Measurements from ENCODE around the gene KLHL29.

The KLHL29 gene

DNA sequence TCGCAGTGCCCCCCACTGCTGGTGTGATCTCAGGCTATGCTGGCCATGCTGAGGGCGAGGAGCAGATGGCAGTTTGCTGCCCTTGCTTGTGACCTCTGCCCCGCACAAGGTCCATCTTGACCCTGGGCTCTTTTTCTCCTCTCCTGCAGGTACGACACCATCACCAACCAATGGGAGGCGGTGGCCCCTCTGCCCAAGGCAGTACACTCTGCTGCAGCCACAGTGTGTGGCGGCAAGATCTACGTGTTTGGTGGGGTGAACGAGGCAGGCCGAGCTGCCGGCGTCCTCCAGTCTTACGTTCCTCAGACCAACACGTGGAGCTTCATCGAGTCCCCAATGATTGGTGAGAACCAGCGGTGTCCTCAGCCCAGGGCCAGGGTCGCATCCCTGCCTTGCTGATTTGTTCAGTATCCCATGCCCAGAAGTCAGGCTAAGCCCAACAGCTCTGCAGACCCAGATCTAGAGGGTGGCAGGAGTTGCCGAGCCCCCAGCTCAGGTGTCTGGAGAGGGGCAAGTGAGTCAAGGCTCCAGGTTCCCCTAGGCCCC lies 318.1 kb downstream of the KLHL29 start:
- Histone ChIP-seq H3K36me3 (peaks cover 7% of the 10 kb centered on the region), H3K4me1 (peaks cover 13% of the 10 kb centered on the region), H3K4me3 (ENCODE audit: low read depth, low read length) (no peak overlapping the region), H3K9me3 (no peaks in the 10 kb centered on the region), H3K27me3 (no peaks in the 10 kb centered on the region)
- DNase-seq, result no peak
- no peak for TF ChIP-seq CTCF (IDR thresholded peaks at IDR 0.05; ENCODE audit: low read depth, low read length)

DNA sequence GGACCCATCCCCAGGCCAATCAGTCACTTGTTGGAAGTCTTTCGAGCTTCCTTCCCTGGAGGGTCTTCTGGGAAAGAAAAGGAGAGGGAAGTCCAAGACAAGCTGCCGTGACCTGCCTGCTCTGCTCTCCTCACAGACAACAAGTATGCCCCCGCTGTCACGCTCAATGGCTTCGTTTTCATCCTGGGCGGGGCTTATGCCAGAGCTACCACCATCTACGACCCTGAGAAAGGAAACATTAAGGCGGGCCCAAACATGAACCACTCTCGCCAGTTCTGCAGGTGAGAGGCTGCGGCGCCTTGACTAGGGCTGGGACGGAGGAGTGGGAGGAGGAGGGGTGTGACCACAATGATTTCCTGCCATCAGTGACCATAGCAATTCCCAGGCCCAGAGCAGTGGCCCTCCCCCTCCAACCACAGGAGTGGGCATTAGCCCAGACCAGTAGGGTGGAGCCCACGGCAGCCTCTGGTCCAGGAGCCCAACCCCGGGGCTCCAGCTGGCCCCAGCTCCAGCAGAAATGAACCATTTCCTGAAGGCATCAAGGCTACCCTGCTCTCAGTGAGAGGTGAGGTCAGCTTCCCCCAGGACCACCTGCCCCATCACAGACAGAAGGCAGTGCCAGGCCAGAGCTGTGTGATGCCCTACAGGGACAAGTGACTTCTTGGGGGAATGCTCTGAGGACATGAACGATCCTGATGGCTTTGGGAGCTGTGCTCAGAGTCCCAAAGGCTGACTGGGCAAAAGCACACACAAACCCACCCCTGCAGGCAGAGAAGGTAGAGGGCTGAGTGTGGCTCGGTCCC lies 318.8 kb downstream of the KLHL29 start:
- Histone ChIP-seq H3K36me3 (peaks cover 7% of the 10 kb centered on the region), H3K27me3 (no peaks in the 10 kb centered on the region), H3K9me3 (no peaks in the 10 kb centered on the region), H3K4me3 (ENCODE audit: low read depth, low read length) (no peak overlapping the region), H3K4me1 (peaks cover 6% of the 10 kb centered on the region; the same call in 1 of the 2 replicates)
- no peak for TF ChIP-seq CTCF (IDR thresholded peaks at IDR 0.05; ENCODE audit: low read depth, low read length)
- no peak for DNase-seq

GRCh38 chr2:23705771-23706612 lies 321.0 kb downstream of the KLHL29 start:
- TF ChIP-seq CTCF (IDR thresholded peaks at IDR 0.05; ENCODE audit: low read depth, low read length), result no peak
- no peaks in the 10 kb centered on the region for H3K27me3 ChIP-seq
- H3K9me3 ChIP-seq, result no peaks in the 10 kb centered on the region
- no peaks in the 10 kb centered on the region for H3K4me1 ChIP-seq
- no peak for DNase-seq
- no peak overlapping the region for H3K4me3 ChIP-seq (ENCODE audit: low read depth, low read length)
- H3K36me3 ChIP-seq, result 0 out of 2 replicates have a peak, but pooled peaks cover 3% of the 10 kb centered on the region

GRCh38 chr2:23706613-23707078 lies 321.7 kb downstream of the KLHL29 start:
- no peak for TF ChIP-seq CTCF (IDR thresholded peaks at IDR 0.05; ENCODE audit: low read depth, low read length)
- Histone ChIP-seq H3K36me3 (0 out of 2 replicates have a peak, but pooled peaks cover 3% of the 10 kb centered on the region), H3K27me3 (no peaks in the 10 kb centered on the region), H3K4me1 (no peaks in the 10 kb centered on the region), H3K9me3 (no peaks in the 10 kb centered on the region), H3K4me3 (ENCODE audit: low read depth, low read length) (no peak overlapping the region)
- no peak for DNase-seq

DNA sequence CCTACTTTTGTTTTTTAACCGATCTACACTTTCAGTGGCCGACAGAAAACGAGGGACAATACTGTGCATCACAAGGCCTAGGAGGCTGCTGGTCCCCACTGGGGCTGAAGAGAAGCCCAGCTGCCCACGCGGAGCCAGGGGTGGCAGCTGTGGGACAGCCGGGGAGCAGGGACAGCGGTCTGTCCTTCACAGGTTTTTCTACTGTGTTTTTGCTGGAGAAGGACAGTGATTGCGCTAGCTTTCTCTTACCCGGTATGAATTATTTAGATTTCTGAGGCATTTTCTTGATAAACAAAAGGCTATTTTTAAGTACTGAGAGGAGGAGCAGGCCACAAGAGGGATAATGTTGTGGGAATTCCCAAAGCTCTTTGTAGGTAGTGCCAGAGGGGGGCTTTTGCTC lies 322.1 kb downstream of the KLHL29 start:
- Histone ChIP-seq H3K36me3 (0 out of 2 replicates have a peak, but pooled peaks cover 3% of the 10 kb centered on the region), H3K9me3 (no peaks in the 10 kb centered on the region), H3K27me3 (no peaks in the 10 kb centered on the region), H3K4me3 (ENCODE audit: low read depth, low read length) (no peak overlapping the region), H3K4me1 (no peaks in the 10 kb centered on the region)
- DNase-seq, result no peak
- no peak for TF ChIP-seq CTCF (IDR thresholded peaks at IDR 0.05; ENCODE audit: low read depth, low read length)
